Fibroblast of the aortic adventitia (primary cell): ENCODE results near the gene PRPH2. TPM values are rescaled to one million over a fixed set of nuclear protein-coding genes. Genes with fewer than 3 reads are reported as not detected.

Experiments
- DNase-seq: peaks from one replicate; pipeline ENCODE4 v3.0.0-alpha.2; 2010; ENCODE audit warnings: low read depth
- H3K4me3 ChIP-seq: 2 replicates; pipeline ENCODE4 v1.5.1; 2011; ENCODE audit warnings: low read depth, mild to moderate bottlenecking, control low read depth, low read length, moderate library complexity
- total RNA-seq: library from RNA; depleted of rRNA; stranded (reverse); fragments of >200 nt; gene quantifications from 2 replicates; pipeline ENCODE4 v1.2.3, GENCODE V29; 2012; ENCODE audit warnings: low replicate concordance
- TF ChIP-seq, protein P1 (sequence below): IDR thresholded peaks from 2 replicates; pipeline ENCODE4 v1.5.1; 2011; ENCODE audit warnings: mild to moderate bottlenecking, low read length, control low read depth, inconsistent platforms; ENCODE audit not compliant: insufficient read depth

PRPH2 gene
- total RNA-seq, 1 donor: 0.72 TPM

DNA sequence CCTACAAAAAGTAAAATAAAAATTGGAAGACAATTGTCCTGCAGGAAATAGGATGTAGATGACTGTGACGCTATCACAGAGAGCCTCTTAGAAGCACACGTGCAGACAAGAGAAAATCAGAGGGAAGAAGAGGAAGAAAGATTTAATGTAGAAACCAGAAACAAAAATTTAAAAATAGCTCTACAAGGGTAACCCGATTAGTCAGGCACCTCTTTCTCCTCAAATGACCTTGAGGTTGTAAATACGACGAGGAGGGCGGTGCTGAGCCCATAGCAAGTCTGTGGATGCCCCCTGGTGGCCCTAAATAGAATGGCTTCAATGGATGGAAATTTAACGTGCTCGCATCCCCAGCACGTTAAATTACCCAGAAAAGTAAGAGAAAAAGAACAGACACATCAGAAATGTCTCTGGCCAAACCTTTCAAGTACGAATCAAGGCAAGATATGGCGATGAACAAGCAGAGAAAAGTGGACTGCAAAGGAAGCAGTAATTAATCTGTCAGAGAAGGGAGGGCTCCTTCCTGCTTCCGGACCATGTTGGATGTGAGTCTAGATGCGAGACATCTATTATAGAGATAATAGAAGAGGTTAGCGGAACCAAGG is 4.2 kb upstream of the PRPH2 start:
- peak; percentile 94 for DNase-seq
- peak overlapping the region; percentile 41 for H3K4me3 ChIP-seq
- TF ChIP-seq, protein P1, sequence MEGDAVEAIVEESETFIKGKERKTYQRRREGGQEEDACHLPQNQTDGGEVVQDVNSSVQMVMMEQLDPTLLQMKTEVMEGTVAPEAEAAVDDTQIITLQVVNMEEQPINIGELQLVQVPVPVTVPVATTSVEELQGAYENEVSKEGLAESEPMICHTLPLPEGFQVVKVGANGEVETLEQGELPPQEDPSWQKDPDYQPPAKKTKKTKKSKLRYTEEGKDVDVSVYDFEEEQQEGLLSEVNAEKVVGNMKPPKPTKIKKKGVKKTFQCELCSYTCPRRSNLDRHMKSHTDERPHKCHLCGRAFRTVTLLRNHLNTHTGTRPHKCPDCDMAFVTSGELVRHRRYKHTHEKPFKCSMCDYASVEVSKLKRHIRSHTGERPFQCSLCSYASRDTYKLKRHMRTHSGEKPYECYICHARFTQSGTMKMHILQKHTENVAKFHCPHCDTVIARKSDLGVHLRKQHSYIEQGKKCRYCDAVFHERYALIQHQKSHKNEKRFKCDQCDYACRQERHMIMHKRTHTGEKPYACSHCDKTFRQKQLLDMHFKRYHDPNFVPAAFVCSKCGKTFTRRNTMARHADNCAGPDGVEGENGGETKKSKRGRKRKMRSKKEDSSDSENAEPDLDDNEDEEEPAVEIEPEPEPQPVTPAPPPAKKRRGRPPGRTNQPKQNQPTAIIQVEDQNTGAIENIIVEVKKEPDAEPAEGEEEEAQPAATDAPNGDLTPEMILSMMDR: peak; percentile 88

DNA sequence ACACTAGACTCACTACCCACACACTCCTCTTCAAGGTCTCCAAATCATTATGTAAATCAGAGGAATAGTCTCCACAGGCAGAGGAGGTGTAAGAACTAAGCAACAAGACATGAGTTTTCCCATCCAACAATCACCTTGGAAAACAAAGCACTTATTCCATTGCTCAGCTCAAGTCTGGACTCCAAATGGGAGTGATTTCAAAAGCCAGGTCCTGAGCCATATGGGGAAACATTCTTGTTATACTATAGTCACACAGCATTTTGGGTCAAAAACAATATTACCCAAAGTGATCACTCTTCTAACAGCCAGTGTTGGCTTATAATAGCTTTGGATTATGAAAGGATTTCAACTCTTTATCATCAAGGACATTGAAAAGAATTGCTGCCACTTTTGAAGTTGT is 3.6 kb upstream of the PRPH2 start:
- no peak for DNase-seq
- TF ChIP-seq, protein P1: no peak
- no peak overlapping the region for H3K4me3 ChIP-seq

DNA sequence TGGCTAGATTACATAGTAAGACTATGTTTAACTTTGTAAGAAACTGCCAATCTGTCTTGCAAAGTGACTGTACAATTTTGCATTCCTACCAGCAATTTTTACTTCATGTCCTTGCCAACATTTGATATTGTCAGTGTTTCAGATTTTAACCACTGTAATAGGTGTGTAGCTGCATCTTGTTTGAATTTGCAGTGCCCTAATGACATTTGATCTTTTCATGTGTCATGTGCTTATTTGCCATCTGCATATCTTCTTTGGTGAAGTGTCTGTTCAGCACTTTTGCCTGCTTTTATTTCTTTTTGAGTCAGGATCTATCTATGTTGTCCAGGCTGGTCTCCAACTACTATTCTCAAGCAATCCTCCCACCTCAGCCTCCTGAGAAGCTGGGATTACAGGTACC is 2.4 kb upstream of the PRPH2 start:
- no peak overlapping the region for H3K4me3 ChIP-seq
- no peak for DNase-seq
- TF ChIP-seq, protein P1: no peak

DNA sequence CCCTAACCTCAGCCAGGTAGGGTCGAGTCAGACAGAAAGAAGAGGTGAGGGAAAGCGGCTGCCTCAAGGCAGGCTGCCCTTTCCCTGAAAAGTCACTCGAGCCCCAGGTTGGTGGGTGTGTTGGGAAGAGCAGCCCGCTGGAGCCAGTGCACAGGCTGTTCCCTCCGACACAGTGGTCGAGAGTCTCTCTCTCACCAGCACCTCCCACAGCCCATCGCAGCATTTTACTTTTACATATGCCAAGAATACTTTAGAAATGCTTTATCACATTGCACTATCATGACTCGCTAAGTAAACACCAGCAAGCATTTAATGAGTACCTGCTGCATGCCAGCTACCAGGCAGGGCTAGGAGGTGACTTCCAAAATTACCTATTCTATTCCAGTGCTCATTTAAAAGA is 1.7 kb downstream of the PRPH2 start:
- no peak overlapping the region for H3K4me3 ChIP-seq
- TF ChIP-seq, protein P1: no peak
- DNase-seq: peak; percentile 54

DNA sequence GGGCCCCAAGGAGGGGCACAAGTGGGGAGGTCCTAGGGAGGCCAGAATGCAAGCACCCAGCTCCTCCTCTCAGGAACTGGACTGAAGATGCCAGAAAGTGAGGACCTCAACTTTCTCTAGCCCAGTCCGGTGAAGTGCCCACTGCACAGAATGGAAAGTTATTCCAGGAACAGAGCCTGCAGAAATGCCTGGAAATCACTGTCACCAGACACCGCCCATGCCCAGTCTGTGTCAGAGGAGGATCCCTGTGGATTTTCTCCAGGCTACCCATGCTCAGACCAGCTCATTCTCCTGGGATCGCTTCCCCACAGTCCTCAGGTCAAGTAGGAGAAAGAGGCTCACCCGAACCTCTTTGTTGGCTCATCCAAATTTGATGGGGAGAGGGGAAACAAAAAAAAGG is 6.5 kb downstream of the PRPH2 start:
- TF ChIP-seq, protein P1: no peak
- no peak overlapping the region for H3K4me3 ChIP-seq
- DNase-seq: no peak

DNA sequence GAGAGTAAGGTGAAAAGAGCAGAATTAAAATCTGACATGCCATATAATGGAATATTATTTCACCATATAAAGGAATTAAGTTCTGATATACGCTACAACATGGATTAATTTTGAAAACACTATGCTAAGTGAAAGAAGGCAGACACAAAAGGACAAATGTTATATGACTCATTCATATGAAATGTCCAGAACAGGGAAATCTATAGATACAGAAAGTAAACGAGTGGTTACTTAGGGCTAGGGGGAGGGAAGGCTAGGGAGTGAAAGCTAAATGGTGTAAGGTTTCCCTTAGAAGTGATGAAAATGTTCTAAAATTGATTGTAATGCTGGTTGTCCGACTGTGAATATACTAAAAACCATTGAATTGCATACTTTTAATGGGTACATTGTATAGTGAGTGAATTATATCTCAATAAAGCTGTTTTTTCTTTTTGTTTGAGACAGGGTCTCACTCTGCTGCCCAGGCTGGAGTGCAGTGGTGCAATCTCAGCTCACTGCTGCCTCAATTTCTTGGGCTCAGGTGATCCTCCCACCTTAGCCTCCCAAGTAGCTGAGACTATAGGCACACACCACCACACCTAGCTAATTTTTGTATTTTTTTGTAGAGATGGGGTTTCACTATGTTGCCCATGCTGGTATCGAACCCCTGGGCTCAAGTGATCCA is 8.2 kb downstream of the PRPH2 start:
- DNase-seq: peak; percentile 42
- TF ChIP-seq, protein P1: no peak
- H3K4me3 ChIP-seq: no peak overlapping the region
